K562 (cell line): ENCODE data around the gene POU2AF1. TPM values are rescaled to one million over a fixed set of nuclear protein-coding genes. Genes with fewer than 3 reads are reported as not detected.

Experiments used
- ATAC-seq: fragments of 200-7000 bp; cut with Tn5 transposase; 3 replicates; pipeline ENCODE4 v1.9.1; 2020; ENCODE audit warnings: moderate library complexity
- BruUV-seq: library from RNA; stranded (reverse); fragments of 400-500 nt; replicated peaks from 2 replicates; lab custom pipeline; 2021; lab: Mats Ljungman, UMichigan
- CTCF ChIA-PET: fragments of 300-600 bp; formaldehyde crosslinking; extraction: SDS; loops from one replicate; lab custom pipeline; 2021; ENCODE audit warnings: low intra/inter-chr PET ratio; lab: Yijun Ruan, JAX
- POLR2A ChIA-PET: fragments of 300-600, 350-650 bp; sonication (Branson Sonifier 250); formaldehyde crosslinking; extraction: SDS; loops from one replicate; lab custom pipeline; 2021; ENCODE audit warnings: antibody characterized with exemption, inconsistent platforms; lab: Yijun Ruan, JAX
- DNase-seq, 4 experiments: peaks; one replicate each; pipeline versions ENCODE4 v3.0.0 to v3.0.0-alpha.2; 2011 to 2018; ENCODE audit warnings: low spot score in 3 of 4, mixed read lengths in 3 of 4; ENCODE audit errors: extremely low read depth in 1 of 4
- FAIRE-seq: peaks from 2 replicates; lab custom pipeline; 2011; peaks lifted over from hg19 to GRCh38; lab: Jason Lieb, UNC
- H2AFZ ChIP-seq: 2 replicates; pipeline ENCODE4 v1.6.0; 2011; ENCODE audit warnings: low read depth, low read length, control low read depth, inconsistent platforms
- H3K27ac ChIP-seq: fragments of 200-600 bp; 3 replicates; pipeline ENCODE4 v1.8.0; 2011; ENCODE audit warnings: low read depth, mild to moderate bottlenecking, control low read depth, inconsistent platforms, low read length, moderate library complexity, mixed read lengths; ENCODE audit errors: extremely low read depth
- H3K27me3 ChIP-seq, 2 experiments: fragments of 300-600 bp in 1 of 2; 2 replicates in 1 of 2; 3 replicates in 1 of 2; pipeline versions ENCODE4 v1.6.0 to v1.8.0; 2011; ENCODE audit warnings: inconsistent platforms in 2 of 2, low read length in 2 of 2, mild to moderate bottlenecking in 1 of 2, mixed read lengths in 1 of 2, moderate library complexity in 1 of 2; ENCODE audit not compliant: control insufficient read depth in 2 of 2, insufficient read depth in 2 of 2
- H3K36me3 ChIP-seq: fragments of 300-600 bp; 3 replicates; pipeline ENCODE4 v1.8.0; 2011; ENCODE audit warnings: mild to moderate bottlenecking, low read length, inconsistent platforms; ENCODE audit not compliant: control insufficient read depth, insufficient read depth
- H3K4me1 ChIP-seq, 2 experiments: fragments of 200-600 bp in 1 of 2; replicated peaks in 1 of 2; 2 replicates in 1 of 2; 3 replicates in 1 of 2; pipeline versions ENCODE4 v1.5.1 to v1.8.0; 2011; ENCODE audit warnings: inconsistent platforms in 2 of 2, low read length in 2 of 2, mild to moderate bottlenecking in 1 of 2, mixed read lengths in 1 of 2, moderate library complexity in 1 of 2; ENCODE audit not compliant: control insufficient read depth in 2 of 2, insufficient read depth in 2 of 2
- H3K4me2 ChIP-seq: 2 replicates; pipeline ENCODE4 v1.6.1; 2011; ENCODE audit warnings: low read length, control low read depth, inconsistent platforms, mixed read lengths; ENCODE audit not compliant: insufficient read depth
- H3K4me3 ChIP-seq: fragments of 200-600 bp; sonication (generic), shearing (Covaris generic); 2 replicates; pipeline ENCODE4 v1.5.1; 2016; ENCODE audit warnings: control low read depth, inconsistent platforms
- H3K79me2 ChIP-seq: fragments of 200-600 bp; 3 replicates; pipeline ENCODE4 v1.8.0; 2011; ENCODE audit warnings: low read length, inconsistent platforms; ENCODE audit not compliant: control insufficient read depth, insufficient read depth
- H3K9ac ChIP-seq, 2 experiments: 2 replicates each; pipeline versions ENCODE4 v1.6.0 to v1.6.1; 2011; ENCODE audit warnings: low read depth in 2 of 2, low read length in 2 of 2, control low read depth in 1 of 2, inconsistent platforms in 1 of 2, mild to moderate bottlenecking in 1 of 2, mixed read lengths in 1 of 2; ENCODE audit not compliant: insufficient read depth in 1 of 2
- H3K9me1 ChIP-seq: one replicate; pipeline ENCODE4 v1.6.0; 2011; ENCODE audit warnings: inconsistent platforms, mild to moderate bottlenecking, low read length, moderate library complexity; ENCODE audit not compliant: control insufficient read depth, insufficient read depth
- H3K9me3 ChIP-seq: replicated peaks from 2 replicates; pipeline ENCODE4 v1.5.1; 2011; ENCODE audit warnings: low read depth, low read length, inconsistent platforms; ENCODE audit not compliant: control insufficient read depth, insufficient read depth
- H4K20me1 ChIP-seq: replicated peaks from 2 replicates; pipeline ENCODE4 v1.6.1; 2011; ENCODE audit warnings: low read length, inconsistent platforms, mixed read lengths; ENCODE audit not compliant: control insufficient read depth, insufficient read depth
- ASH1L ChIP-seq: fragments of 450-650 bp; IDR thresholded peaks from 2 replicates; pipeline ENCODE4 v1.6.1; 2018; ENCODE audit warnings: borderline replicate concordance, mild to moderate bottlenecking, low read depth; ENCODE audit not compliant: partially characterized antibody
- BHLHE40 ChIP-seq: IDR thresholded peaks from 2 replicates; pipeline ENCODE4 v1.6.1; 2011; ENCODE audit warnings: low read length, improper control_type of control experiment
- HBP1 ChIP-seq: fragments of 450-650 bp; formaldehyde crosslinking; IDR thresholded peaks from 2 replicates; pipeline ENCODE4 v1.4.0; 2022; ENCODE audit warnings: missing genetic modification characterization
- HDAC3 ChIP-seq: fragments of 450-650 bp; IDR thresholded peaks from 2 replicates; pipeline ENCODE4 v1.6.1; 2018; ENCODE audit warnings: borderline replicate concordance, mild to moderate bottlenecking, moderate library complexity; ENCODE audit not compliant: partially characterized antibody
- KAT7 ChIP-seq: sonication (generic); formaldehyde crosslinking; IDR thresholded peaks from 2 replicates; pipeline ENCODE4 v1.8.0; 2022; ENCODE audit warnings: missing genetic modification reagents, mild to moderate bottlenecking, borderline replicate concordance
- NFIC ChIP-seq: fragments of 450-650 bp; IDR thresholded peaks from 2 replicates; pipeline ENCODE4 v1.6.1; 2017; ENCODE audit warnings: mild to moderate bottlenecking, inconsistent platforms
- NFIX ChIP-seq: fragments of 250-450 bp; sonication (Bioruptor Pico); IDR thresholded peaks from 2 replicates; pipeline ENCODE4 v1.4.0; 2020; ENCODE audit warnings: low read depth, mild to moderate bottlenecking, moderate library complexity
- PKNOX1 ChIP-seq: fragments of 450-650 bp; IDR thresholded peaks from 2 replicates; pipeline ENCODE4 v1.6.1; 2016
- WGBS: fragments of 100-300 bp; shearing (Covaris generic); methylation state at CpG from one replicate; pipeline ENCODE4 v1.1.6; 2016; ENCODE audit warnings: low coverage, mixed read lengths; ENCODE audit not compliant: insufficient coverage; ENCODE audit errors: missing lambda C conversion rate; 5-methylcytosine and 5-hydroxymethylcytosine counted together
- in situ Hi-C: fragments of 300-500 bp; cut with MboI; formaldehyde crosslinking; loops from 4 replicates; pipeline ENCODE4 v1.15.0; 2018; ENCODE audit warnings: inconsistent platforms, mixed read lengths
- intact Hi-C: fragments of 100-400 bp; cut with micrococcal nuclease; formaldehyde crosslinking; loops from 2 replicates; pipeline ENCODE4 v1.14.2; 2022
- polyA plus RNA-seq, 8 experiments: library from polyadenylated mRNA; depleted of rRNA in 4 of 8; stranded (reverse) in 5 of 8; unstranded in 3 of 8; fragments of >200 nt; fragmentation: Nextera tagmentation in 2 of 8; fragmentation: Illumina TruSeq in 1 of 8; extraction: Ambion mirVana in 2 of 8; extraction: Trizol in 1 of 8; gene quantifications; 2 replicates each; pipeline versions ENCODE4 v1.2.1 to v1.2.3, GENCODE V29; 2011 to 2014; ENCODE audit warnings: inconsistent platforms in 1 of 8, missing spikeins in 1 of 8
- total RNA-seq, 7 experiments: library from RNA; depleted of rRNA in 6 of 7; stranded (reverse); fragments of >200 nt in 6 of 7; fragmentation: Illumina TruSeq in 2 of 7; extraction: Trizol in 2 of 7; gene quantifications; 2 replicates each; pipeline versions ENCODE4 v1.2.1 to v1.2.3, GENCODE V29; 2011 to 2021; ENCODE audit warnings: low replicate concordance in 1 of 7

The POU2AF1 gene
- total and polyA plus RNA-seq, 9 of the 15 experiments (the other 6 are each of a cell fraction or from before 2014, with no cell fraction given) = 0.09 TPM; not detected in 8

GRCh38 chr11:111427471-111427912, 48.4 kb upstream of the POU2AF1 start:
- intact Hi-C loops = loop anchor here (5.0 to 10.0 kb wide), 2 partner anchors 75 to 993 kb away; no protein-coding TSS in a partner anchor
- Histone ChIP-seq H3K79me2 (no peaks in the 10 kb centered on the region), H3K9ac (no peak overlapping the region), H3K4me2 (no peak overlapping the region), H3K27me3 (peaks cover 2 to 9% of the 10 kb centered on the region in 2 experiments; a peak in 2 of 5 replicates), H3K4me3 (no peak overlapping the region), H3K9me1 (no peaks in the 10 kb centered on the region)
- DNase-seq = peak in 3 of 4 experiments; percentile 27 to 31 (median 30)
- CTCF ChIA-PET = interaction anchor here (0.7 kb wide), 1 partner anchor 146 kb away, joined by 3 read pairs; no protein-coding TSS in a partner anchor
- 1% methylated on average over 4 of the region's 4 CpGs for WGBS
- POLR2A ChIA-PET = no interaction called here
- no peak for TF ChIP-seq ASH1L
- TF ChIP-seq NFIC = peak; percentile 91
- TF ChIP-seq PKNOX1 = 0 out of 2 replicates have a peak, but pooled peaks have one; percentile 9
- no peak for TF ChIP-seq HDAC3
- TF ChIP-seq BHLHE40 = peak; percentile 76
- TF ChIP-seq NFIX (CRISPR knock-in tag) = 0 out of 2 replicates have a peak, but pooled peaks have one; percentile 4
- no peak for TF ChIP-seq HBP1 (CRISPR knock-in tag)
- TF ChIP-seq KAT7 (CRISPR knock-in tag) = no peak
- TF ChIP-seq, all 486 proteins: peak for 4
- no peaks in the 10 kb centered on the region for H3K36me3 ChIP-seq
- no peaks in the 10 kb centered on the region for H3K9me3 ChIP-seq
- H3K27ac ChIP-seq = no peak overlapping the region
- H3K4me1 ChIP-seq = no peaks in the 10 kb centered on the region
- ATAC-seq = no peak
- no peak for FAIRE-seq
- H2AFZ ChIP-seq = no peak overlapping the region
- BruUV-seq = no TSS peak
- H4K20me1 ChIP-seq = no peaks in the 10 kb centered on the region
- in situ Hi-C loops = no loop called here
